Neural cell (in vitro differentiated cells): ENCODE results near the gene SPINDOC. TPM values are rescaled to one million over a fixed set of nuclear protein-coding genes. Genes with fewer than 3 reads are reported as not detected.

Experiments used
- H2AFZ ChIP-seq: fragments of 200-600, 300-800 bp; sonication (generic), shearing (Covaris generic); 2 replicates; pipeline ENCODE4 v1.6.0; 2014; ENCODE audit warnings: low read depth, mild to moderate bottlenecking, antibody characterized with exemption, low read length, moderate library complexity
- H3F3A ChIP-seq: fragments of 200-600 bp; shearing (Covaris generic); 2 replicates; pipeline ENCODE4 v1.6.1; 2016; ENCODE audit warnings: mild to moderate bottlenecking, moderate library complexity, mixed read lengths, antibody characterized with exemption, low read length; ENCODE audit not compliant: insufficient read depth, poor library complexity, severe bottlenecking
- H3K27ac ChIP-seq: fragments of 200-600, 300-800 bp; sonication (generic), shearing (Covaris generic); 2 replicates; pipeline ENCODE4 v1.5.1; 2014; ENCODE audit warnings: mild to moderate bottlenecking, low read length, moderate library complexity
- H3K27me3 ChIP-seq: fragments of 300-800, 200-600 bp; sonication (generic), shearing (Covaris generic); 2 replicates; pipeline ENCODE4 v1.6.0; 2014; ENCODE audit warnings: mild to moderate bottlenecking, low read depth, low read length, moderate library complexity; ENCODE audit not compliant: insufficient read depth
- H3K36me3 ChIP-seq: fragments of 300-800, 200-600 bp; sonication (generic), shearing (Covaris generic); 2 replicates; pipeline ENCODE4 v1.5.1; 2014; ENCODE audit warnings: mild to moderate bottlenecking, antibody characterized with exemption, low read length, moderate library complexity; ENCODE audit not compliant: insufficient read depth
- H3K4me2 ChIP-seq: fragments of 300-800, 200-600 bp; sonication (generic), shearing (Covaris generic); 2 replicates; pipeline ENCODE4 v1.6.0; 2014; ENCODE audit warnings: mild to moderate bottlenecking, low read length
- H3K4me3 ChIP-seq: fragments of 300-800, 200-600 bp; sonication (generic), shearing (Covaris generic); 2 replicates; pipeline ENCODE4 v1.5.1; 2014; ENCODE audit warnings: mild to moderate bottlenecking, low read length, moderate library complexity
- H3K79me2 ChIP-seq: fragments of 200-600 bp; shearing (Covaris generic); replicated peaks from 2 replicates; pipeline ENCODE4 v1.6.0; 2014; ENCODE audit warnings: mild to moderate bottlenecking, low read length, moderate library complexity; ENCODE audit not compliant: insufficient read depth
- H3K9ac ChIP-seq: fragments of 300-800, 200-600 bp; sonication (generic), shearing (Covaris generic); 2 replicates; pipeline ENCODE4 v1.6.1; 2016; ENCODE audit warnings: mild to moderate bottlenecking, low read length, mixed read lengths
- H3K9me2 ChIP-seq: fragments of 200-600 bp; shearing (Covaris generic); 2 replicates; pipeline ENCODE4 v1.6.1; 2016; ENCODE audit warnings: mild to moderate bottlenecking, low read length, mixed read lengths; ENCODE audit not compliant: insufficient read depth
- H3K9me3 ChIP-seq: fragments of 200-600, 300-800 bp; sonication (generic), shearing (Covaris generic); 2 replicates; pipeline ENCODE4 v1.6.1; 2016; ENCODE audit warnings: mild to moderate bottlenecking, mixed run types, low read length, moderate library complexity, mixed read lengths
- H4K20me1 ChIP-seq: fragments of 200-600 bp; shearing (Covaris generic); 2 replicates; pipeline ENCODE4 v1.6.1; 2016; ENCODE audit warnings: mild to moderate bottlenecking, mixed run types; ENCODE audit not compliant: insufficient read depth
- CTCF ChIP-seq: fragments of 450-650 bp; IDR thresholded peaks from 2 replicates; pipeline ENCODE4 v1.5.1; 2014; ENCODE audit warnings: antibody characterized with exemption, mild to moderate bottlenecking, moderate library complexity; ENCODE audit not compliant: poor library complexity, severe bottlenecking
- EP300 ChIP-seq: fragments of 450-650 bp; conservative IDR thresholded peaks from 2 replicates; pipeline ENCODE4 v1.6.1; 2014; ENCODE audit warnings: antibody characterized with exemption, mild to moderate bottlenecking, moderate library complexity; ENCODE audit not compliant: poor library complexity, severe bottlenecking
- EZH2 ChIP-seq: fragments of 200-600, 300-800 bp; shearing (Covaris generic), sonication (generic); IDR thresholded peaks from 2 replicates; pipeline ENCODE4 v1.6.1; 2014; ENCODE audit warnings: antibody characterized with exemption, low read length, borderline replicate concordance, mild to moderate bottlenecking; ENCODE audit not compliant: insufficient read depth, poor library complexity, severe bottlenecking
- MXI1 ChIP-seq: fragments of 450-650 bp; conservative IDR thresholded peaks from 2 replicates; pipeline ENCODE4 v1.6.1; 2014; ENCODE audit warnings: antibody characterized with exemption, mild to moderate bottlenecking; ENCODE audit not compliant: poor library complexity, severe bottlenecking
- POLR2AphosphoS5 ChIP-seq: IDR thresholded peaks from 2 replicates; pipeline ENCODE4 v1.6.1; 2012
- RAD21 ChIP-seq: fragments of 450-650 bp; conservative IDR thresholded peaks from 2 replicates; pipeline ENCODE4 v1.6.1; 2014; ENCODE audit warnings: antibody characterized with exemption, mild to moderate bottlenecking, moderate library complexity
- REST ChIP-seq: IDR thresholded peaks from 2 replicates; pipeline ENCODE4 v1.6.1; 2012; ENCODE audit warnings: borderline replicate concordance
- SMC3 ChIP-seq: fragments of 450-650 bp; conservative IDR thresholded peaks from 2 replicates; pipeline ENCODE4 v1.6.1; 2014; ENCODE audit warnings: antibody characterized with exemption, mild to moderate bottlenecking, moderate library complexity; ENCODE audit not compliant: poor library complexity
- TAF1 ChIP-seq: IDR thresholded peaks from 2 replicates; pipeline ENCODE4 v1.6.1; 2012; ENCODE audit warnings: low read depth
- polyA plus RNA-seq: library from polyadenylated mRNA; depleted of rRNA; stranded (reverse); fragments of >200 nt; gene quantifications from 2 replicates; pipeline ENCODE4 v1.2.3, GENCODE V29; 2014

Gene SPINDOC
- polyA plus RNA-seq, 1 donor from 2014 or later, result 20.3 TPM

- no peaks in the 10 kb centered on the region for H3K9me3 ChIP-seq
- TF ChIP-seq EP300 (no peak), CTCF (no peak), MXI1 (no peak), TAF1 (no peak), POLR2AphosphoS5 (no peak), SMC3 (no peak), EZH2 (no peak), RAD21 (no peak), REST (no peak)
- no peaks in the 10 kb centered on the region for H4K20me1 ChIP-seq
- H3F3A ChIP-seq, result peaks cover 5% of the 10 kb centered on the region
- H3K9ac ChIP-seq, result no peak overlapping the region
- H3K4me3 ChIP-seq, result peak overlapping the region; percentile 1
- H3K79me2 ChIP-seq, result peaks cover 43% of the 10 kb centered on the region
- no peaks in the 10 kb centered on the region for H3K27me3 ChIP-seq
- no peaks in the 10 kb centered on the region for H3K9me2 ChIP-seq
- H3K27ac ChIP-seq, result no peak overlapping the region
- no peaks in the 10 kb centered on the region for H3K36me3 ChIP-seq
- H3K4me2 ChIP-seq, result no peak overlapping the region
- no peak overlapping the region for H2AFZ ChIP-seq
Measured at GRCh38 chr11:63816166-63816565, 2.9 kb downstream of the SPINDOC start.

GRCh38 chr11:63816732-63817131 is 3.5 kb downstream of the SPINDOC start:
- Histone ChIP-seq H3K9ac (no peak overlapping the region), H3F3A (peaks cover 5% of the 10 kb centered on the region), H3K27me3 (no peaks in the 10 kb centered on the region), H3K9me2 (no peaks in the 10 kb centered on the region), H3K4me3 (no peak overlapping the region), H3K4me2 (no peak overlapping the region), H3K36me3 (no peaks in the 10 kb centered on the region), H3K9me3 (no peaks in the 10 kb centered on the region), H3K79me2 (peaks cover 43% of the 10 kb centered on the region), H2AFZ (no peak overlapping the region), H4K20me1 (no peaks in the 10 kb centered on the region), H3K27ac (no peak overlapping the region)
- TF ChIP-seq TAF1 (no peak), REST (no peak), EZH2 (no peak), CTCF (no peak), SMC3 (no peak), EP300 (no peak), RAD21 (no peak), MXI1 (no peak), POLR2AphosphoS5 (no peak)
